Dendritic cell treated with granulocyte-macrophage colony-stimulating factor and Interleukin-4, amounts not matched to agents 40 ng/mL and 50 ng/mL, for 4 days (primary cell): ENCODE data around the gene RFPL4AL1.
"Not testable (repeated sequence)": the region's sequence is repeated elsewhere in the genome, so short reads cannot be mapped to it uniquely, and the experiment has no call there.

ENCODE experiments used
- H3K27ac Mint-ChIP-seq: one replicate; pipeline ENCODE4 v1.8.0; 2022; ENCODE audit warnings: mild to moderate bottlenecking, mixed read lengths
- H3K27me3 Mint-ChIP-seq: one replicate; pipeline ENCODE4 v1.8.0; 2022; ENCODE audit warnings: mild to moderate bottlenecking, mixed read lengths
- H3K36me3 Mint-ChIP-seq: one replicate; pipeline ENCODE4 v1.8.0; 2022; ENCODE audit warnings: low read depth, mixed read lengths
- H3K4me1 Mint-ChIP-seq: one replicate; pipeline ENCODE4 v1.8.0; 2022; ENCODE audit warnings: low read depth, mixed read lengths
- H3K4me3 Mint-ChIP-seq: one replicate; pipeline ENCODE4 v1.8.0; 2022; ENCODE audit warnings: mild to moderate bottlenecking, moderate library complexity, mixed read lengths
- H3K9me3 Mint-ChIP-seq: one replicate; pipeline ENCODE4 v1.8.0; 2022; ENCODE audit warnings: mixed read lengths
- intact Hi-C: fragments of 100-400 bp; cut with micrococcal nuclease; formaldehyde crosslinking; loops from one replicate; pipeline ENCODE4 v1.15.0; 2022

RFPL4AL1 gene

DNA sequence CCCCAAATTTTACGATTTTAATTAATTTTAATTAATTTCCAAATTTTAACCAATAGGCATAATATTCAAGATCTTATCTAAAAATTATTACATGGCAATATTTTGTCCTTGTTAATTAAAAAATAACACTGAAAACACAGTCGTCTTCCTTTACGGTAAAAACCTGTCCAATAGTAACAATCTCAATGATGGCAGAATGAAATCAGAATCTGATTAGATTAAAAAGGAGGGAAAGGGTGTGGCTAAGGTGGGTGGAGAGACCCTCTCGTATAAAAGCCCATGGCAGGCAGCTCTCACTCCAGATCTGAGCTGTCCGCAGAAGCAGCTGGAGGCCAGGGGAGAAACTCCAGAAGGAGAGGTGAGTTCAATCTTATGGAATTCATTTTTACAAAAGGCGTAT is at the start of gene RFPL4AL1:
Gene RFPL4AL1, plus strand, starts transcription at position 301 of the 400 bp plus-strand sequence. CDS start 2,687 bp downstream, outside the sequence.
- H3K4me1 Mint-ChIP-seq, H3K36me3 Mint-ChIP-seq, H3K27ac Mint-ChIP-seq, intact Hi-C loops, H3K4me3 Mint-ChIP-seq, H3K27me3 Mint-ChIP-seq: not testable (repeated sequence)
- H3K9me3 Mint-ChIP-seq, result peaks cover 51% of the 10 kb centered on the region

DNA sequence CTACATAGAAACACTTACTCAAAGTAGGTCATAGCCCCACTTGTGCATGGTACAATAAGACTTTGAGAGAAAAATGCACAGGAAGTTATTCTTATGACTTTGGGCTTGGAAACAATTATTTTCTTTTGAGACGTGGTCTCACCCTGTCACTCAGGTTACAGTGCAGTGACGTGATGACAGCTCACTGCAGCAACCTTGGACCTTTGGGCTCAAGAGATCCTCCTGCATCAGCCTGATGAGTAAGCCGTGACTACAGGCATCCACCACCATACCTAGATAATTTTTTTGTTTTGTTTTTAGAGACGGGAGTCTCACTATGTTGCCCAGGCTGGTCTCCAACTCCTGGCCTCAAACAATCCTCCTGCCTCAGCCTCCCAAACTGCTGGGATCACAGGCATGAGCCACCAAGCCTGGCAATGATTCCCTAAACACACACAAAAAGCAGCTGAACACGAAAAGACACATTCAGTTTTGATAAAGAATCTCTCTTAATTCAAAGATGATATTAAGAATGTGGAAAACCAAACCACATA is 48.6 kb upstream of the RFPL4AL1 start:
- H3K27me3 Mint-ChIP-seq, result peaks cover 3% of the 10 kb centered on the region
- no peaks in the 10 kb centered on the region for H3K36me3 Mint-ChIP-seq
- no peaks in the 10 kb centered on the region for H3K4me1 Mint-ChIP-seq
- H3K4me3 Mint-ChIP-seq, result no peak overlapping the region
- peaks cover 46% of the 10 kb centered on the region for H3K9me3 Mint-ChIP-seq
- H3K27ac Mint-ChIP-seq, result no peak overlapping the region
- intact Hi-C loops, result no loop called here

DNA sequence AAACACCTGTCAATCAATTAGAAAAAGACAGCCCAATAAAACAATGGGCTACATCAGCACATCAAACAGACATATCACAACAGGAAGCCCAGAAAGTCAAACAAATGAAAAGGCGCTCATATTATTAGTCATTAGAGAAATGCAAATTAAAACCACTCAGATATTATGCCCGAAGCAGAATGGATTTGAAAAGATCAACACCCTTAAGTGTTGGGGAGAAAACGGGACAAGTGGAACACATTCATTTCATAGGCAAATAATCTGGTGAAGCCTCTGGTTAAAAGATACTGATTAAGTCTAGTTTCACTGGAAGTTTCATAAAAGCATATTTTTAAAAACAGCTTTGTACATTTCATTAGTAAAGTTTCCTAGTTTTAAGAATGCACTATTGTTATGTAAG is 48.1 kb upstream of the RFPL4AL1 start:
- Mint-ChIP-seq H3K27me3 (peaks cover 3% of the 10 kb centered on the region), H3K36me3 (no peaks in the 10 kb centered on the region), H3K27ac (no peak overlapping the region), H3K9me3 (peaks cover 46% of the 10 kb centered on the region), H3K4me1 (no peaks in the 10 kb centered on the region), H3K4me3 (no peak overlapping the region)
- intact Hi-C loops, result no loop called here

DNA sequence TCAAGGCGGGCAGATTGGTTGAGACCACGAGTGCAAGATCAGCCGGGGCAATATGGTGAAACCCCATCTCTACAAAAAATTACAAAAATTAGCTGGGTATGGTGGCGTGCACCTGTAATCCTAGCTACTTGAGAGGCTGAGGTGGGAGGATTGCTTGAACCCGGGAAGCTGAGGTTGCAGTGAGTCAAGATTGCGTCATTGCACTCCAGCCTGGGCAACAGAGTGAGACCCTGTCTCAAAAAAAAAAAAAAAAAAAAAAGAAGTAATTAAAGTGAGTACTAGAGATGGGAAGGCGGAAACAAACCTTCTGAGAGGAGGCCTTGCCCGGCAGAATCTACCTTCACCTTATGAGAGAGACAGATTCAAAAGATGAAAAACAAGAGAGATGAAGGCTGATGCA is 45.4 kb upstream of the RFPL4AL1 start:
- intact Hi-C loops, result no loop called here
- Mint-ChIP-seq H3K9me3 (peaks cover 43% of the 10 kb centered on the region), H3K36me3 (no peaks in the 10 kb centered on the region), H3K27me3 (peaks cover 7% of the 10 kb centered on the region), H3K27ac (no peak overlapping the region), H3K4me3 (no peak overlapping the region), H3K4me1 (no peaks in the 10 kb centered on the region)

DNA sequence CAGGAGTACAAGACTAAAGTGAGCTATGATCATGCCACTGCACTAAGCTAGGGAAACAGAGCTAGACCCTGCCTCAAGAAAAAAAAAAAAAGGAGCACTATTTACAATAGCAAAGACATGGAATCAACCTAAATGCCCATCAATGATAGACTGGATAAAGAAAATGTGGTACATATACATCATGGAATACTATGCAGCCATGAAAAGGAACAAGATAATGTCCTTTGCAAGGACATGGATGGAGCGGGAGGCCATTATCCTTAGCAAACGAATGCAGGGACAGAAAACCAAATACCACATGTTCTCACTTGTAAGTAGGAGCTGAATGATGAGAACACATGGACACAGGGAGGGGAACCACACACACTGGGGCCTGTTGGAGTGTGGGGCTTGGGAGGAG is 38.5 kb upstream of the RFPL4AL1 start:
- peaks cover 12% of the 10 kb centered on the region for H3K9me3 Mint-ChIP-seq
- H3K4me3 Mint-ChIP-seq, H3K36me3 Mint-ChIP-seq, H3K4me1 Mint-ChIP-seq, intact Hi-C loops, H3K27ac Mint-ChIP-seq, H3K27me3 Mint-ChIP-seq: not testable (repeated sequence)

DNA sequence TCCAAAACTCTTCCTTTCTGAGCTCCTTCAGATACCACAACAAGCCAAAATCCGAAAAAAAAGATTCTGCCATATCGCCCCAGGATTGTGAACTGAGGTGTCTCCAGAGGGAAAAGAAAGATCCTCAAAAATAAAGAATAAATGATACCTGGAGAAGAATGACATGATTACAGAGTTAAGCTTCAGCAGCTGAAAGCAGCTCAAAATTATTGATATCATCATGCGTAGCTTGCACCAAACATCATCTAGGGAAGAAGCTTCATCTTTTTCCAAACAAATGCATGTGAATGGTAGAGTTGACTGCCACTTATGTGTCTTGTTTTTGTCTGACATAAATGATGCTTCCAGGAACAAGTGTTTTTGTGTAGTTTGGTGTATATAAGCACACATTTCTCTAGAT is 30.6 kb upstream of the RFPL4AL1 start, which contains the start of gene NLRP9:
Gene NLRP9, minus strand, starts transcription at position 101 of the 400 bp plus-strand sequence. Its CDS starts 28 bp downstream, at position 73.
- Mint-ChIP-seq H3K4me3 (no peak within 1 kb of the TSS), H3K27me3 (no peaks in the 10 kb centered on the region), H3K9me3 (peaks cover 7% of the 10 kb centered on the region), H3K36me3 (no peaks in the 10 kb centered on the region), H3K27ac (no peak within 1 kb of the TSS), H3K4me1 (no peaks in the 10 kb centered on the region)
- intact Hi-C loops, result no loop called here

DNA sequence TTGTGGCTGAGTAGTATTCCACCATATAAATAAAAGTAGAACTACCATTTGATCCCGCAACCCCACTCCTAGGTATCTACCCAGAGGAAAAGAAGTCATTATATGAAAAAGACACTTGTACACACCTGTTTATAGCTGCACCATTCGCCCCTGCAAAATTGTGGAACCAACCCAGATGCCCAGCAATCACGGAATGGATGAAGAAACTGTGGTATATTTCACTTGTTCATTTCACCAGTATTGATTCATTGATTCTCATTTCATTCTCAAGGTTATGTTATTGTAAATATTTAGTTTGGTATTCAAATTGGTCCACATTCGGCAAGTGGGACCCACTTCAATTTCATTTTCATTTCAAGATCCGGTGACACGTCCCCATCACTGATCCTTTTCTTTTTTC is 18.2 kb upstream of the RFPL4AL1 start:
- Mint-ChIP-seq H3K27ac (no peak overlapping the region), H3K9me3 (peaks cover 10% of the 10 kb centered on the region), H3K4me3 (no peak overlapping the region), H3K27me3 (no peaks in the 10 kb centered on the region), H3K4me1 (no peaks in the 10 kb centered on the region), H3K36me3 (no peaks in the 10 kb centered on the region)
- intact Hi-C loops, result no loop called here

DNA sequence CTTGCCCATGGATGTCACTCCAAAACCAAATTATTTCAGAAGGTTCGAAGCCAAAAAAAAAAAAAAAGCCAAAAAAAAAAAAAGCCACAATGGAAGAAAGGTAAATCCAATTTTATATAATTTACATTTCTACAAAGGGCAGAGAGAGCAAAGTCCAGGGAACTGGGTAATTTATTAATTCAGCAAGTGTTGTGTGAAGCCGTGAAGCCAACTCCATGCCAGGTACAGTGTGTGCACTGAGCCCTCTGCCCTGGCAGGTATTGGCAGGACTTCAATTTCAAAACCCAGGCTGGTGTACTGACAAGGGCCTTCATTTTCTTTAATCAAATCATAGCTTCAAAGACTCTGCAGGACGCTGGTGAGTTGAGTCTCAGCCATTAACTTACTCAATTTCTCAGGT is 15.5 kb upstream of the RFPL4AL1 start:
- peaks cover 20% of the 10 kb centered on the region for H3K9me3 Mint-ChIP-seq
- no peaks in the 10 kb centered on the region for H3K4me1 Mint-ChIP-seq
- H3K4me3 Mint-ChIP-seq, result no peak overlapping the region
- intact Hi-C loops, result no loop called here
- H3K27me3 Mint-ChIP-seq, result no peaks in the 10 kb centered on the region
- no peak overlapping the region for H3K27ac Mint-ChIP-seq
- H3K36me3 Mint-ChIP-seq, result no peaks in the 10 kb centered on the region

DNA sequence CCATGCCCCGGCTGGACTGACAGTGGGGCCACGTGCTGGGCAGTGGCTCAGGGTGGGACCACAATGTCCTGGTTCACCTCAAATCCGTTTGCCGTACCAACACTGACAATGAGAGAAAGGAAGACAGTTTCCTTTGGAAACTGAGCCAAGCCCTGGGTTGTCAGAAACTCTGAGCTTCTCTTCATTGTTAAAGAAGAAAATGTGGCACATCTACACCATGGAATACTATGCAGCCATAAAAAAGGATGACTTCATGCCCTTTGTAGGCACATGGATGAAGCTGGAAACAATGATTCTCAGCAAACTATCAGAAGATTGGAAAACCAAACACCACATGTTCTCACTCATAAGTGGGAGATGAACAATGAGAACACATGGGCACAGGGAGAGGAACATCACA is 12.1 kb upstream of the RFPL4AL1 start:
- peaks cover 49% of the 10 kb centered on the region for H3K9me3 Mint-ChIP-seq
- H3K4me3 Mint-ChIP-seq, intact Hi-C loops, H3K36me3 Mint-ChIP-seq, H3K27ac Mint-ChIP-seq, H3K27me3 Mint-ChIP-seq, H3K4me1 Mint-ChIP-seq: not testable (repeated sequence)

DNA sequence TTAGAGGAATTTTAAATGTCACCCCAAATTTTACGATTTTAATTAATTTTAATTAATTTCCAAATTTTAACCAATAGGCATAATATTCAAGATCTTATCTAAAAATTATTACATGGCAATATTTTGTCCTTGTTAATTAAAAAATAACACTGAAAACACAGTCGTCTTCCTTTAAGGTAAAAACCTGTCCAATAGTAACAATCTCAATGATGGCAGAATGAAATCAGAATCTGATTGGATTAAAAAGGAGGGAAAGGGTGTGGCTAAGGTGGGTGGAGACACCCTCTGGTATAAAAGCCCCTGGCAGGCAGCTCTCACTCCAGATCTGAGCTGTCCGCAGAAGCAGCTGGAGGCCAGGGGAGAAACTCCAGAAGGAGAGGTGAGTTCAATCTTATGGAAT is 10.1 kb upstream of the RFPL4AL1 start, which contains the start of gene RFPL4A:
Gene RFPL4A, plus strand, starts transcription at position 301 of the 400 bp plus-strand sequence. CDS start 2,704 bp downstream, outside the sequence.
- H3K36me3 Mint-ChIP-seq, H3K27me3 Mint-ChIP-seq, H3K4me3 Mint-ChIP-seq, H3K4me1 Mint-ChIP-seq, H3K27ac Mint-ChIP-seq, intact Hi-C loops: not testable (repeated sequence)
- H3K9me3 Mint-ChIP-seq, result peaks cover 39% of the 10 kb centered on the region

DNA sequence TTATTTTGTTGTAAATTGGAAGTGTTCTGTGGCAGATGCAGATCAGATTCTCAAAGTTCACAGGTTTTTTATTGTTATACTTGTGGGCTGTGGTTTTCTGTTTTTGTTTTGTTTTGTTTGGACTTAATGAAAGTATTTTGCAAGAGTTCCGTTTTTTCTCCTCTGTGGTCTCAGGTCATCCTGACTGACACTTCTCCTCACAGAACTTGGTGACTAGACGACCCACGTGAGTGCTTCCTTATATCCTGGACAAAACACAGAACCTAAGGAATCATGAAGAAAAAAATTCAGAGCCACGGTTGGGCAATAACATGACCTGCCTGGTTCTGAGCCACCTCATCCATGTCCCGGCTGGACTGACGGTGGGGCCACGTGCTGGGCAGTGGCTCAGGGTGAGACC is 2.5 kb upstream of the RFPL4AL1 start:
- H3K9me3 Mint-ChIP-seq, result peaks cover 49% of the 10 kb centered on the region
- no peak overlapping the region for H3K27ac Mint-ChIP-seq
- H3K4me1 Mint-ChIP-seq, result no peaks in the 10 kb centered on the region
- H3K4me3 Mint-ChIP-seq, result no peak overlapping the region
- no peaks in the 10 kb centered on the region for H3K36me3 Mint-ChIP-seq
- peaks cover 3% of the 10 kb centered on the region for H3K27me3 Mint-ChIP-seq
- intact Hi-C loops, result no loop called here

DNA sequence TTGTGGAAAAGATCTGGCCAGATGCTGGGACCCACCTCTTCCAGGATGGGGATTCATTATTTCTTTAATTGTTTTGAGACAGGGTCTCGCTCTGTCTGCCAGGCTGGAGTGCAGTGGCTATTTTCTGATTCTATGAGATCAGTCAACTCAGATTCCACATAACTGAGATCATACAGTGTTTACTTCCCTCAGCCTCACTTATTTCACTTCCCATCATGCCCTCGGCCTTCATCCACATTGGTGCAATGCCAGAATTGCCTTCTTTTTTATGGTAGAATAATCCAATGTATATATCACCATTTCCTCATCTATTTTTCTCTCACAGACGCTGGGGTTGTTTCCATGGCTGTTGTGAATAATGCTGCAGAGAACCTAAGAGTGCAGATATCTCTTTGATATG is 714 bp downstream of the RFPL4AL1 start:
- H3K4me3 Mint-ChIP-seq, intact Hi-C loops, H3K27ac Mint-ChIP-seq, H3K36me3 Mint-ChIP-seq, H3K27me3 Mint-ChIP-seq, H3K4me1 Mint-ChIP-seq: not testable (repeated sequence)
- H3K9me3 Mint-ChIP-seq, result peaks cover 48% of the 10 kb centered on the region

DNA sequence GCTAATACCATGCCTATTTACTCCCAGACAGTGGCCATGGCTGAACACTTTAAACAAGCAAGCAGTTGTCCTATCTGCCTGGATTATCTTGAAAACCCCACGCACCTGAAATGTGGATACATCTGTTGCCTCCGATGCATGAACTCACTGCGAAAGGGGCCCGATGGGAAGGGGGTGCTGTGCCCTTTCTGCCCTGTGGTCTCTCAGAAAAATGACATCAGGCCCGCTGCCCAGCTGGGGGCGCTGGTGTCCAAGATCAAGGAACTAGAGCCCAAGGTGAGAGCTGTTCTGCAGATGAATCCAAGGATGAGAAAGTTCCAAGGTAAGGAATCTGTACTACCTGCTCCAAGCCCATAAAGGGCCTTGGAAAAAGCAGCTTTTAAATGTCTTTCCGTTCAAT is 8.6 kb downstream of the RFPL4AL1 start:
- no peaks in the 10 kb centered on the region for H3K4me1 Mint-ChIP-seq
- H3K27me3 Mint-ChIP-seq, result peaks cover 5% of the 10 kb centered on the region
- no peaks in the 10 kb centered on the region for H3K36me3 Mint-ChIP-seq
- intact Hi-C loops, result no loop called here
- no peak overlapping the region for H3K4me3 Mint-ChIP-seq
- no peak overlapping the region for H3K27ac Mint-ChIP-seq
- H3K9me3 Mint-ChIP-seq, result peaks cover 25% of the 10 kb centered on the region

DNA sequence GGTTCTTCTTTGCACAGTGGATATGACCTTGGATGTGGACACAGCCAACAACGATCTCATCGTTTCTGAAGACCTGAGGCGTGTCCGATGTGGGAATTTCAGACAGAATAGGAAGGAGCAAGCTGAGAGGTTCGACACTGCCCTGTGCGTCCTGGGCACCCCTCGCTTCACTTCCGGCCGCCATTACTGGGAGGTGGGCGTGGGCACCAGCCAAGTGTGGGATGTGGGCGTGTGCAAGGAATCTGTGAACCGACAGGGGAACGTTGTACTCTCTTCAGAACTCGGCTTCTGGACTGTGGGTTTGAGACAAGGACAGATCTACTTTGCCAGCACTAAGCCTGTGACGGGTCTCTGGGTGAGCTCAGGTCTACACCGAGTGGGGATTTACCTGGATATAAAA is 9.4 kb downstream of the RFPL4AL1 start:
- H3K4me1 Mint-ChIP-seq, result no peaks in the 10 kb centered on the region
- H3K4me3 Mint-ChIP-seq, result no peak overlapping the region
- intact Hi-C loops, result no loop called here
- no peaks in the 10 kb centered on the region for H3K36me3 Mint-ChIP-seq
- peaks cover 25% of the 10 kb centered on the region for H3K9me3 Mint-ChIP-seq
- H3K27me3 Mint-ChIP-seq, result peaks cover 5% of the 10 kb centered on the region
- no peak overlapping the region for H3K27ac Mint-ChIP-seq

DNA sequence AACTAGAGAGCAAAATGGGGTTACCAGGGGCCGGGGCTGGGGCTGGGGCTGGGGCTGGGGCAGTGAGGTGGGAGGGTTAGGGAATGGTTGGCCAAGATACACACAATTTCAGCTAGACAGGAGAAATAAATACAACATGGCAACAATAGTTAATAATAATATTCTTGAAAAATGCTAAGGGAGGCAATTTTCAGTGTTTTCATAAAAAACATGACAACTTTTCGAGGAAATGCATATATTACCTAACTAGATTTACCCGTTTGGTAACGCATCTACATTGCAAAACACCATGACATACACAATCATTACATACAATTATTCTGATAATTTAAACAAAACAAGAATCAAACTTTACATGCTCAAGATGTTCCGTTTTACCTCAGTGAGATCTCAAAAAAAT is 12.2 kb downstream of the RFPL4AL1 start:
- H3K4me3 Mint-ChIP-seq, result no peak overlapping the region
- intact Hi-C loops, result no loop called here
- no peaks in the 10 kb centered on the region for H3K4me1 Mint-ChIP-seq
- peaks cover 17% of the 10 kb centered on the region for H3K9me3 Mint-ChIP-seq
- no peaks in the 10 kb centered on the region for H3K36me3 Mint-ChIP-seq
- H3K27me3 Mint-ChIP-seq, result peaks cover 2% of the 10 kb centered on the region
- H3K27ac Mint-ChIP-seq, result no peak overlapping the region
